ENCODE measurements around the gene BICD2.
"Not testable (repeated sequence)": the region's sequence is repeated elsewhere in the genome, so short reads cannot be mapped to it uniquely, and the experiment has no call there.

BICD2 gene

DNA sequence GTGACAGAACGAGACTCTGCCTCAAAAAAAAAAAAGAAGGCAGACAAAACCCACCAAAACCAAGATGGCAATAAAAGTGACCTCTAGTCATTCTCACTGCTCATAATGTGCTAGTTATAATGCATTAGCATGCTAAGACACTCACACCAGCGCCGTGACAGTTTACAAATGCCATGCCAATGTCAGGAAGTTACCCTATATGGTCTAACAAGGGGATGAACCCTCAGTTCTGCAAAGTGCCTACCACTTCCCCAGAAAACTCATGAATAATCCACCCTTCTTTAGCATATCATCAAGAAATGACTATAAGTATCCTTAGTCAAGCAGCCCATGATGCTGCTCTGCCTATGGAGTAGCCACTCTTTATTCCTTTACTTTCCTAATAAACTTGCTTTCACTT is 4.7 kb upstream of the BICD2 start:
- Histone ChIP-seq H3K9ac (ENCODE audit: low read length) (no peak overlapping the region), H3K36me3 (ENCODE audit: insufficient read depth, low read length) (no peaks in the 10 kb centered on the region), H3K4me1 (ENCODE audit: insufficient read depth, low read length) (peaks cover 9% of the 10 kb centered on the region), H3K9me3 (ENCODE audit: low read length) (no peaks in the 10 kb centered on the region), H3K27me3 (ENCODE audit: control insufficient read depth in 1 of 2, insufficient read depth in 2 of 2, low read length in 2 of 2) (no peaks in the 10 kb centered on the region), H3K27ac (ENCODE audit: low read depth, low read length) (no peak overlapping the region), H3K4me3 (ENCODE audit: low read depth in 1 of 2, low read length in 2 of 2) (no peak overlapping the region)

DNA sequence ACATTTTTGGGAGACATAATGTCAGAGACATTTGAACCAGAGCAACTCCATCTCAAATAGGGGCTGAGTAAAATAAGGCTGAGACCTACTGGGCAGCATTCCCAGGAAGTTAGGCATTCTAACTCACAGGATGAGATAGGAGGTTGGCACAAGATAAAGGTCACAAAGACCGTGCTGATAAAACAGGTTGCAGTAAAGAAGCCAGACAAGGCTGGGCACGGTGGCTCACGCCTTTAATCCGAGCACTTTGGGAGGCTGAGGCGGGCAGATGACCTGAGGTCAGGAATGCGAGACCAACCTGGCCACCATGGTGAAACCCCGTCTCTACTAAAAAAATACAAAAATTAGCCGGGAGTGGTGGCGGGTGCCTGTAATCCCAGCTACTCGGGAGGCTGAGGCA is 4.2 kb upstream of the BICD2 start:
- H3K4me3 ChIP-seq (ENCODE audit: low read depth in 1 of 2, low read length in 2 of 2); H3K9ac ChIP-seq (ENCODE audit: low read length); H3K9me3 ChIP-seq (ENCODE audit: low read length); H3K36me3 ChIP-seq (ENCODE audit: insufficient read depth, low read length); H3K4me1 ChIP-seq (ENCODE audit: insufficient read depth, low read length); H3K27me3 ChIP-seq (ENCODE audit: control insufficient read depth in 1 of 2, insufficient read depth in 2 of 2, low read length in 2 of 2); H3K27ac ChIP-seq (ENCODE audit: low read depth, low read length): not testable (repeated sequence)

DNA sequence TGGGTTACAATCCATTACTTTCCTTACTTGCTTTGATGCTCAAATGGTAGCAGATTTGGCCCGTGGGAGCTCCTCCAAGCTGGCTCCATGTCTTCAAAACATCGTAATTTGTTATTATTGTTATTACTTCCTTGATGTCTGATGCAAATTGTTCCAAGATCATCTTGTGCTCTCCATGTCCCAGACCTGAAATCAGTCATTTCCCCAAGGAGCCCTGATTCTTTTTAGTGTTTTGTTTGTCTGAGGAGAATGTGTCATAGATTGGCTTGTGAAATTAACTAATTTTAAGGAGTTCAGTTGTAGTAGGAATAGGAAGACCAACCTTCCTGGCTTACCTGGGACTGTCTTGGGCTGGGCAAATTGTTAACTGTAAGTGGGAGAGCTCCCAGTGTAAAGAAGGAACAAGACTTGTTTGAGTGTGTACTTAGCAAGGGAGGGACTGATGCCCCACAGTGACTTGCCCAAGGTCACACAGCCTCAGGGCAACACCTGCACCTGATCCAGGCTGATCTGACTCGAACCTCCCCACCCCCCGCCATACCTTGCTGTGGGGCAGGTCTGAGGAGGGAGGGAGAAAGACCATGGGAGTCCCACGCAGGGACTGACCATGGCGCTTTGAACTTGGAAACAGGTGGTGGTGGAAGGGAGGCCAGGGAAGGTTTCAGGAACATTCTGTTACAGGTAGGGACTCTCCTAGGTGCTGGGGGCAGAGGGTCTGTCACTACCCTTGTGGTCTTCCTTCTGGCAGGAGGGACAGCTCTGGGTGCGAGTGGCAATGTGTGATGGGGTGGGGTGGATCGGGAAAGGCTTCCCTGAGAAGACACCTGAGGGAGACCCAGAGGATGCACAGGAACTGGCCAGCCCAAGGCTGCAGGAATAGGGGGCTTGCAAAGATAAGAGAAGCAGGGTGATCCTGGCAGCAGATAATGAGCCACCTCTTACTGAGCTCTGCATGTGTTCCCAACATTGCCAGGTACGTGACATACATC is 2.7 kb upstream of the BICD2 start:
- H3K36me3 ChIP-seq (ENCODE audit: insufficient read depth, low read length) = no peaks in the 10 kb centered on the region
- no peaks in the 10 kb centered on the region for H3K27me3 ChIP-seq (ENCODE audit: control insufficient read depth in 1 of 2, insufficient read depth in 2 of 2, low read length in 2 of 2)
- no peaks in the 10 kb centered on the region for H3K9me3 ChIP-seq (ENCODE audit: low read length)
- peaks cover 17% of the 10 kb centered on the region for H3K4me1 ChIP-seq (ENCODE audit: insufficient read depth, low read length)
- H3K4me3 ChIP-seq (ENCODE audit: low read depth in 1 of 2, low read length in 2 of 2) = no peak overlapping the region
- no peak overlapping the region for H3K27ac ChIP-seq (ENCODE audit: low read depth, low read length)
- no peak overlapping the region for H3K9ac ChIP-seq (ENCODE audit: low read length)

DNA sequence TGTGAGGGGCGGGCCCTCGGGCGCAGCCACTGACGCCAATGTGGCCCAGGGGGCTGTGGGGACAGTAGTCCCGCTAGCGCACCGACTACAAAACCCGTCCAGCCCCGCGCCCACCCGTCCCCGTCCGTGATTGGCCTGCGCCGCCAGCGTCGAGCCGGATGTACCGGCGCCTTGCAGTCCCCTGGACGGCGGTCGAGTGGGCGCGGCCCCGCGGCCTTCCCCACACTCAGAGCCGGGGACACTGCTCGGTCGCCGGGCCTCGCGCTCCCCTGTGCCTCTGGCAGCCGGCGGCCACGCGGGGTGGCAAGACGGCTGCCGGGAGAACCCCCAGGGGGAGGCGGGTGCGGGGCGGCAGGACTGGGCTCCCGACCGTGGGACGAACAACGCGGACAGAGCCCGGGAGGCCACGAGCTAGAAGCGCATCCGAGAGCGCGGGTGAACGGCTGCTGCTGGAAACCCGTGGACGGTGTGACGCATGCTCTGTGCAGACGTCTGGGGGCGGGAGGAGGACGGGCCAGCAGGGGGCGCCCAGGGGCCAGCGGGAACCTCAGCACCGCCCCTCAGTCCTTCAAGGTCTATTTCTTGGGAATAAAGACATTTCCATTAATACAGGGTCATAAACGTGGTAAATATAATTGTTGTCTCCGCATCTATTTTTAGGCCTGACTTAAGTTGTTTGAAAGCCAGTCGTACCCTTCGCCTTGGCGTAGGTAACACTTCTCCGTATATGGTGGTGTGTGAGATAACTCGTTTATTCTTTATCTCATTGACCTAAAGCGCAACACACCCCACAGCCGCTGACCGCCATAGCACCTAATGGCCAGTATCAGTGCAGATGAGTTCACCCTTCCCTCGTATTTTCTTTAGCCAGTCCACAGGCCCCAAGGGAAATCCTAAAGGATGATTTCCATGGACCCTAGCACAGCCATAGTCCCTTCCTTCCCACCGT is 629 bp upstream of the BICD2 start:
- H3K9me3 ChIP-seq (ENCODE audit: low read length) = no peaks in the 10 kb centered on the region
- peak overlapping the region; percentile 70 to 75 for H3K4me3 ChIP-seq (ENCODE audit: low read depth in 1 of 2, low read length in 2 of 2)
- no peaks in the 10 kb centered on the region for H3K36me3 ChIP-seq (ENCODE audit: insufficient read depth, low read length)
- H3K27me3 ChIP-seq (ENCODE audit: control insufficient read depth in 1 of 2, insufficient read depth in 2 of 2, low read length in 2 of 2) = no peaks in the 10 kb centered on the region
- peak overlapping the region; percentile 87 for H3K27ac ChIP-seq (ENCODE audit: low read depth, low read length)
- H3K4me1 ChIP-seq (ENCODE audit: insufficient read depth, low read length) = peaks cover 38% of the 10 kb centered on the region
- peak overlapping the region; percentile 71 for H3K9ac ChIP-seq (ENCODE audit: low read length)

DNA sequence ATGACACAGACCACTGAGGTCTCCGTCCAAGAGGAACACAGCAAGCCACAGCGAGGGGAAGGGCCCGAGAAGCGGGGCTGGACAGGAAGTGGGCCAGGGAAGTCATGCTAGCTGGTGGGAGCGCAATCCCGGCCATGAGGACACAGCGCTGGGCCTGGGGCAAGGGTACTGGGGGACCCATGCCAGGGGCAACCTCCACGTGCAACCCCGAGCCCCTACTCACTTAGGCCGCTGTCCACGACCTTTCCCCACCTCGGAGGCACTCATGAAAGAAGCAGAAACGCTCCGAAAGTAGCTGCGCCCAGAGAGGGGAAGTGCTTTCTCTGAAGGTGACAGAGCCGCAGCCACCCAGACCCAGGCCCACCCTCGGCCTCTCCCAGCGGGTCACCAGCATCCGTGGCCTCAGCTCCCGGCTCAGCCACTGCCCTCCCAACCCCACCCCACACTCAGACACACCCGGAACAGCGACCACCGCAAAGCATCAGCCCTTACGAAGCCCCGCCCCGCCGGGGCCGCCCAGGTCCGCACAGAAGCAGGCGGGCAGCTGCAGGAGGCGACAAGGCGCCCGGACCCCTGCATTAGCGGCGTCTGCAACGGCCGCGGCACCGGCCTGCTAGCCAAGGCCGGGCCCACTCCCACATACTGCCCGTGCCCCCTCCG is 782 bp downstream of the BICD2 start:
- H3K27ac ChIP-seq (ENCODE audit: low read depth, low read length) = peak overlapping the region; percentile 76
- H3K4me1 ChIP-seq (ENCODE audit: insufficient read depth, low read length) = peaks cover 46% of the 10 kb centered on the region

DNA sequence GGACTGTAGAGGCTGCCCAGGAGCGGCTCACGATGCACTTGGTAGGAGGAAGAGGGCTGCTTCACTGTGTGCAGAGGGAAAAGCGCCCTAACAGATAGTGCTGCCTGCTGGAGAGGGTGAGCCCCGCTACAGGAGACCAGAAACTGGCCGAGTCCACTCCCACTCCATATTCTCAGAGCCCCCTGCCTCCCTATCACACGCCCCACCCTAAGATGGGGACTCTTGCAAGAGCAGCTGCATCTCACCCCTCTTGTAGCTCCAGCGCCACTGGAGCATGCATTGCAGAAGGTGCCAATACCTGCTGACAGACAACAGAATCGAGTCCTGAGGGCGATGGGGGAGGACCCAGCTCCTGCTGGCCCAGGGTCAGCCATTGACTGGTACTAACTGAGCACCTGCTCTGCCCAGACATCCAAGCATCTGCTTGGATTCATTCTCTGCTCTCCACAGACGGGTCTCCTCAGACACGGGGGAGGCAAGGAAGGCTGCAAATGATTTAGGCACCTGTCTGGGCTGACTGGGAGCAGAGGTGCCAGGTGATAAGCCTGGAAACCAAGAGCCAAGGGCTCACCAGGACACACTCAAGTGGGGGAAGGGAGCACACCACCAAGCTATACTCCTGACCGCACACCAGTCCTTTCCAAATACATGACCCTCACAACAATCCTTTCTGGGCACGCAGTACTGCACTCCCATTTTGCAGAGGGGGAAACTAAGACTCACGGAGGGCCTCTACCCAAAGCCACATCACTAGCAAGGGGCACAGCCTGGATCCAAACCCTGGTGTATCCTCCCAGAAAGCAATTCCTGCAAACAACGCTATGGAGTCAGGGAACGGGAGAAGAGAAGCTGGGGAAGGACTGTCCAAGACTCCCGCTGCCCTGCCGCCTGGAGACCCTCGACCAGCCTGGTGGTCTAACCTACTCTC is 1.6 kb downstream of the BICD2 start:
- H3K4me3 ChIP-seq (ENCODE audit: low read depth in 1 of 2, low read length in 2 of 2) = peak overlapping the region; percentile 61 to 77
- H3K27ac ChIP-seq (ENCODE audit: low read depth, low read length) = peak overlapping the region; percentile 76
- no peaks in the 10 kb centered on the region for H3K9me3 ChIP-seq (ENCODE audit: low read length)
- no peaks in the 10 kb centered on the region for H3K27me3 ChIP-seq (ENCODE audit: control insufficient read depth in 1 of 2, insufficient read depth in 2 of 2, low read length in 2 of 2)
- H3K9ac ChIP-seq (ENCODE audit: low read length) = peak overlapping the region; percentile 51
- H3K4me1 ChIP-seq (ENCODE audit: insufficient read depth, low read length) = peaks cover 46% of the 10 kb centered on the region
- no peaks in the 10 kb centered on the region for H3K36me3 ChIP-seq (ENCODE audit: insufficient read depth, low read length)

More for the DNA sequence above, 782 bp downstream of the BICD2 start:
- H3K4me3 ChIP-seq (ENCODE audit: low read depth in 1 of 2, low read length in 2 of 2) = peak overlapping the region; percentile 61 to 77
- H3K9ac ChIP-seq (ENCODE audit: low read length) = peak overlapping the region; percentile 51
- no peaks in the 10 kb centered on the region for H3K9me3 ChIP-seq (ENCODE audit: low read length)
- H3K27me3 ChIP-seq (ENCODE audit: control insufficient read depth in 1 of 2, insufficient read depth in 2 of 2, low read length in 2 of 2) = no peaks in the 10 kb centered on the region
- H3K36me3 ChIP-seq (ENCODE audit: insufficient read depth, low read length) = no peaks in the 10 kb centered on the region

DNA sequence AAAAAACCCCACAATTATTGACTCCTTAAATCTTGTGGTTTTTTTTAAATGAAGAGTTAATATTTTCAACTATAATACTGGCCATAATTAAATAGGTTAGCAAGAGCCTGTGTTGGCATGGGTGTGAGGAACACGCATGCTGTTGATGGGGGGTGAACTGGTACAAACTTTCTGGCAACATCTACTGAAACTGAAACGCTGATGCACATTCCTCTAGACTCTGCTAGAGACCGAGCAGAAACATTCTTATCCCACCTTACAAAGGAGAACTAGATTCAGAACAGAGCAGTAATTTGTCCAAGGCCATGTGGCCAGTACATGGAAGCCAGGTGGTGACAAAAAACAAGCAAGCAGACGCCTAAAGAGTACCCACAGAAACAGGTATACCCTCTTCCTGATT is 2.4 kb downstream of the BICD2 start:
- Histone ChIP-seq H3K9me3 (ENCODE audit: low read length) (no peaks in the 10 kb centered on the region), H3K4me3 (ENCODE audit: low read depth in 1 of 2, low read length in 2 of 2) (peak overlapping the region in 1 of 2 donors; percentile 61), H3K36me3 (ENCODE audit: insufficient read depth, low read length) (no peaks in the 10 kb centered on the region), H3K27me3 (ENCODE audit: control insufficient read depth in 1 of 2, insufficient read depth in 2 of 2, low read length in 2 of 2) (no peaks in the 10 kb centered on the region), H3K27ac (ENCODE audit: low read depth, low read length) (no peak overlapping the region), H3K4me1 (ENCODE audit: insufficient read depth, low read length) (peaks cover 46% of the 10 kb centered on the region), H3K9ac (ENCODE audit: low read length) (no peak overlapping the region)

DNA sequence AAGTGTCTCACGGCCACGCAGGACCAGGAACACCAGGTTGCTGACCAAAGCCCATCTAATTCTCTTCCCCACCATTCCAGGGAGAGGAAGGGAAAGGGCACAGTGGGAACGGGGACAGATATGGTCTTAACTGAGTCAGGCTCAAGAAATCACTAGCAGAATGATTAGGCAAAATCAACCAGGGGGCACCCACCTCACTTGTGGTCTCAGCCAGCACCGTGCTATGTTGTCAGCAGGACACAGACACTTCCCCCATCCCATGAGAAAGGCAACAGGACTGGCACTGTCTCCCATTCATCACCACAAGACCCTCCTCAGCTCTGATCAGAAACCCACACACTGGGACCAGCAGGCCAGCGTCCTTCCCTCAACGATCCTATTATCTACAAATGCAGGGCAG is 2.9 kb downstream of the BICD2 start:
- H3K27me3 ChIP-seq (ENCODE audit: control insufficient read depth in 1 of 2, insufficient read depth in 2 of 2, low read length in 2 of 2) = no peaks in the 10 kb centered on the region
- peak overlapping the region; percentile 9 for H3K27ac ChIP-seq (ENCODE audit: low read depth, low read length)
- H3K36me3 ChIP-seq (ENCODE audit: insufficient read depth, low read length) = no peaks in the 10 kb centered on the region
- H3K9ac ChIP-seq (ENCODE audit: low read length) = no peak overlapping the region
- H3K4me3 ChIP-seq (ENCODE audit: low read depth in 1 of 2, low read length in 2 of 2) = no peak overlapping the region
- H3K9me3 ChIP-seq (ENCODE audit: low read length) = no peaks in the 10 kb centered on the region
- peaks cover 46% of the 10 kb centered on the region for H3K4me1 ChIP-seq (ENCODE audit: insufficient read depth, low read length)

DNA sequence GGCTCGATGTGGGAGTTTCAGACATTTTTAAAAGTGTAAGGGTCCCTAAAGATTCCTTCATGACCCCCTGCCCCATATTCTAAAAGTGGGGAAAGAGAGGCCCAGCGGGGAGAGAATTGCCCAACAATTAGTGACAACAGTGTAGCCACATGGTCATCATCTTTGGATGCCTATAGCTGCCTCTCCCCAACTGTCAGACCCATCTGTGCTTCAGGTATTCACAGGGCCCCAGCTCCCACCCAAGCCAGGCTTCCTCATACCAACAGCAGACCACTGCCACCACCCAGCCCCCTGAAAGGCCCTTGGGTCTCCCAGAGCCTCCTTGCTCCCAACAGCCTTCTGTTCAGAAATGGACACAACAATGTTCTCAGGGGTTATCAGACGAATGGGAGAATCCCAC is 4.1 kb downstream of the BICD2 start:
- H3K4me3 ChIP-seq (ENCODE audit: low read depth in 1 of 2, low read length in 2 of 2) = no peak overlapping the region
- peaks cover 38% of the 10 kb centered on the region for H3K4me1 ChIP-seq (ENCODE audit: insufficient read depth, low read length)
- H3K27me3 ChIP-seq (ENCODE audit: control insufficient read depth in 1 of 2, insufficient read depth in 2 of 2, low read length in 2 of 2) = no peaks in the 10 kb centered on the region
- H3K27ac ChIP-seq (ENCODE audit: low read depth, low read length) = no peak overlapping the region
- H3K36me3 ChIP-seq (ENCODE audit: insufficient read depth, low read length) = no peaks in the 10 kb centered on the region
- no peaks in the 10 kb centered on the region for H3K9me3 ChIP-seq (ENCODE audit: low read length)
- H3K9ac ChIP-seq (ENCODE audit: low read length) = no peak overlapping the region

DNA sequence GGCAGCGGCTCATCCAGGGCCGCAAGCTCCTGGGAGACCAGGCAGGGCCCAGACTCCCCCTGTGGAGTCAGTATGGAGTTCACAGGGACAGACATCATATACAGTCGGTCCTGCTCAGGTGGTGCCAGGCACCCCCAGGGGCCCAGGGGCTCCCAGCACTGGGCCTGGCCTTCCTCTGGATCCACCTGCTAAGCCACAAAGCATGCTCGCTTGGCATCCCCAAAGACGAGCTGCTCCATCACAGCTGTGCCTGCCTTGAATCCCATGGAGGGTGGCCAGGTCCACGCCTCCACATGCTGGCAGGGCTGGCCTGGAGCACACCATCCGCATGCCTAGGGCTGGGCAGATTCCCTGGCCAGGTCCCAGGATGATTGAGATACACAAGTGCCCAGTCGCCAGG is 4.6 kb downstream of the BICD2 start:
- H3K27ac ChIP-seq (ENCODE audit: low read depth, low read length) = peak overlapping the region; percentile 39
- peaks cover 37% of the 10 kb centered on the region for H3K4me1 ChIP-seq (ENCODE audit: insufficient read depth, low read length)
- no peaks in the 10 kb centered on the region for H3K27me3 ChIP-seq (ENCODE audit: control insufficient read depth in 1 of 2, insufficient read depth in 2 of 2, low read length in 2 of 2)
- H3K9ac ChIP-seq (ENCODE audit: low read length) = no peak overlapping the region
- H3K4me3 ChIP-seq (ENCODE audit: low read depth in 1 of 2, low read length in 2 of 2) = no peak overlapping the region
- no peaks in the 10 kb centered on the region for H3K9me3 ChIP-seq (ENCODE audit: low read length)
- H3K36me3 ChIP-seq (ENCODE audit: insufficient read depth, low read length) = no peaks in the 10 kb centered on the region
